ENCODE data around the gene HOATZ.

The HOATZ gene

GRCh38 chr11:111565114-111565720 is 50.6 kb downstream of the HOATZ start:
- TF ChIP-seq CTCF (conservative IDR thresholded peaks at IDR 0.05; ENCODE audit: low read length) = peak; percentile 87
- DNase-seq (ENCODE audit: low read depth) = peak; percentile 78
- H3K4me3 ChIP-seq (ENCODE audit: low read length) = no peak overlapping the region

GRCh38 chr11:111566324-111566723 is 51.7 kb downstream of the HOATZ start:
- no peak overlapping the region for H3K4me3 ChIP-seq (ENCODE audit: low read length)
- no peak for DNase-seq (ENCODE audit: low read depth)

GRCh38 chr11:111569476-111569875 is 54.9 kb downstream of the HOATZ start:
- peak; percentile 68 for DNase-seq (ENCODE audit: low read depth)
- no peak overlapping the region for H3K4me3 ChIP-seq (ENCODE audit: low read length)
- TF ChIP-seq CTCF (conservative IDR thresholded peaks at IDR 0.05; ENCODE audit: low read length) = no peak

More at GRCh38 chr11:111566324-111566723, 51.7 kb downstream of the HOATZ start:
- TF ChIP-seq CTCF (conservative IDR thresholded peaks at IDR 0.05; ENCODE audit: low read length) = no peak

GRCh38 chr11:111570796-111571195 is 56.2 kb downstream of the HOATZ start:
- no peak for DNase-seq (ENCODE audit: low read depth)
- TF ChIP-seq CTCF (conservative IDR thresholded peaks at IDR 0.05; ENCODE audit: low read length) = no peak
- H3K4me3 ChIP-seq (ENCODE audit: low read length) = no peak overlapping the region

GRCh38 chr11:111571829-111572501 is 57.4 kb downstream of the HOATZ start:
- DNase-seq (ENCODE audit: low read depth) = no peak
- TF ChIP-seq CTCF (conservative IDR thresholded peaks at IDR 0.05; ENCODE audit: low read length) = no peak
- H3K4me3 ChIP-seq (ENCODE audit: low read length) = no peak overlapping the region

- no peak for TF ChIP-seq CTCF (conservative IDR thresholded peaks at IDR 0.05; ENCODE audit: low read length)
- no peak for DNase-seq (ENCODE audit: low read depth)
- H3K4me3 ChIP-seq (ENCODE audit: low read length) = no peak overlapping the region
These were observed 58.0 kb downstream of the HOATZ start for GRCh38 chr11:111572581-111572980.

GRCh38 chr11:111573821-111574249 is 59.3 kb downstream of the HOATZ start:
- no peak for TF ChIP-seq CTCF (conservative IDR thresholded peaks at IDR 0.05; ENCODE audit: low read length)
- DNase-seq (ENCODE audit: low read depth) = peak; percentile 78
- H3K4me3 ChIP-seq (ENCODE audit: low read length) = no peak overlapping the region

All from AG10803 (cell line).